Osteoblast (primary cell): Measurements from ENCODE around the gene CIB4. TPM values are rescaled to one million over a fixed set of nuclear protein-coding genes. Genes with fewer than 3 reads are reported as not detected.

Source experiments
- DNase-seq: peaks from one replicate; pipeline ENCODE4 v3.0.0; 2011; ENCODE audit warnings: low spot score, mixed read lengths; ENCODE audit not compliant: insufficient read length; ENCODE audit errors: missing footprints
- H2AFZ ChIP-seq: 2 replicates; pipeline ENCODE4 v1.6.0; 2011; ENCODE audit warnings: mild to moderate bottlenecking, low read length
- H3K27ac ChIP-seq: 2 replicates; pipeline ENCODE4 v1.5.1; 2011; ENCODE audit warnings: mild to moderate bottlenecking, low read depth, low read length, moderate library complexity
- H3K27me3 ChIP-seq: 2 replicates; pipeline ENCODE4 v1.6.0; 2012; ENCODE audit warnings: mild to moderate bottlenecking, control low read depth, inconsistent platforms, low read length, moderate library complexity; ENCODE audit not compliant: insufficient read depth
- H3K36me3 ChIP-seq: 2 replicates; pipeline ENCODE4 v1.5.1; 2011; ENCODE audit warnings: mild to moderate bottlenecking, low read length, control low read depth, moderate library complexity; ENCODE audit not compliant: insufficient read depth
- H3K4me1 ChIP-seq: 2 replicates; pipeline ENCODE4 v1.5.1; 2011; ENCODE audit warnings: mild to moderate bottlenecking, low read length, control low read depth, moderate library complexity; ENCODE audit not compliant: insufficient read depth
- H3K4me2 ChIP-seq: 2 replicates; pipeline ENCODE4 v1.6.0; 2011; ENCODE audit warnings: mild to moderate bottlenecking, low read length; ENCODE audit not compliant: insufficient read depth
- H3K4me3 ChIP-seq: fragments of 200-600 bp; sonication (generic); 3 replicates; pipeline ENCODE4 v1.5.1; 2012; ENCODE audit warnings: mild to moderate bottlenecking, low read length, inconsistent platforms; ENCODE audit not compliant: insufficient read depth
- H3K79me2 ChIP-seq: 2 replicates; pipeline ENCODE4 v1.6.0; 2012; ENCODE audit warnings: mild to moderate bottlenecking, low read length, control low read depth, inconsistent platforms; ENCODE audit not compliant: insufficient read depth
- H3K9me3 ChIP-seq: 2 replicates; pipeline ENCODE4 v1.5.1; 2011; ENCODE audit warnings: low read depth, low read length, control low read depth
- H4K20me1 ChIP-seq: 2 replicates; pipeline ENCODE4 v1.6.0; 2012; ENCODE audit warnings: mild to moderate bottlenecking, low read length, control low read depth; ENCODE audit not compliant: insufficient read depth
- CTCF ChIP-seq: IDR thresholded peaks from 2 replicates; pipeline ENCODE4 v1.5.1; 2011; ENCODE audit warnings: mild to moderate bottlenecking, low read depth, low read length, moderate library complexity; ENCODE audit errors: extremely low read depth
- total RNA-seq: library from RNA; depleted of rRNA; stranded (reverse); fragments of >200 nt; gene quantifications from 2 replicates; pipeline ENCODE4 v1.2.3, GENCODE V29; 2012

The CIB4 gene
- total RNA-seq, 1 donor = not detected

GRCh38 chr2:26561918-26562810 is 79.0 kb downstream of the CIB4 start:
- Histone ChIP-seq H4K20me1 (no peaks in the 10 kb centered on the region), H2AFZ (peak overlapping the region; percentile 22), H3K9me3 (no peaks in the 10 kb centered on the region), H3K4me1 (peaks cover 12% of the 10 kb centered on the region), H3K27me3 (peaks cover 73% of the 10 kb centered on the region), H3K36me3 (no peaks in the 10 kb centered on the region), H3K27ac (no peak overlapping the region), H3K4me3 (peak overlapping the region; percentile 46), H3K4me2 (peak overlapping the region; percentile 67), H3K79me2 (no peaks in the 10 kb centered on the region)
- peak; percentile 89 for DNase-seq
- TF ChIP-seq CTCF = peak; percentile 18

GRCh38 chr2:26561376-26561775 is 79.8 kb downstream of the CIB4 start:
- H3K27ac ChIP-seq = no peak overlapping the region
- peaks cover 12% of the 10 kb centered on the region for H3K4me1 ChIP-seq
- peak; percentile 75 for DNase-seq
- no peak for TF ChIP-seq CTCF
- H3K4me2 ChIP-seq = no peak overlapping the region
- H3K36me3 ChIP-seq = no peaks in the 10 kb centered on the region
- H3K9me3 ChIP-seq = no peaks in the 10 kb centered on the region
- no peak overlapping the region for H3K4me3 ChIP-seq
- peaks cover 74% of the 10 kb centered on the region for H3K27me3 ChIP-seq
- no peaks in the 10 kb centered on the region for H4K20me1 ChIP-seq
- no peak overlapping the region for H2AFZ ChIP-seq
- no peaks in the 10 kb centered on the region for H3K79me2 ChIP-seq

- Histone ChIP-seq H4K20me1 (no peaks in the 10 kb centered on the region), H3K4me2 (no peak overlapping the region), H3K27me3 (peaks cover 74% of the 10 kb centered on the region), H3K36me3 (no peaks in the 10 kb centered on the region), H3K4me3 (no peak overlapping the region), H3K4me1 (peaks cover 12% of the 10 kb centered on the region), H3K79me2 (no peaks in the 10 kb centered on the region), H2AFZ (no peak overlapping the region), H3K9me3 (no peaks in the 10 kb centered on the region), H3K27ac (no peak overlapping the region)
- TF ChIP-seq CTCF = no peak
- DNase-seq = peak; percentile 62
These were observed 80.3 kb downstream of the CIB4 start for GRCh38 chr2:26560892-26561291.

- Histone ChIP-seq H3K79me2 (no peaks in the 10 kb centered on the region), H3K27me3 (peaks cover 73% of the 10 kb centered on the region), H3K4me3 (no peak overlapping the region), H3K36me3 (no peaks in the 10 kb centered on the region), H2AFZ (no peak overlapping the region), H3K4me2 (no peak overlapping the region), H3K9me3 (no peaks in the 10 kb centered on the region), H4K20me1 (no peaks in the 10 kb centered on the region), H3K27ac (no peak overlapping the region), H3K4me1 (peaks cover 12% of the 10 kb centered on the region)
- peak; percentile 81 for DNase-seq
- no peak for TF ChIP-seq CTCF
These were observed 81.6 kb downstream of the CIB4 start for GRCh38 chr2:26559556-26559955.
